ENCODE data around the gene XRRA1.
A peak's percentile ranks its signal among the peaks of the same experiment; 100 is the strongest.

XRRA1 gene

GRCh38 chr11:74870485-74870884, 78.4 kb downstream of the XRRA1 start:
- no peak for TF ChIP-seq ESRRG (CRISPR knock-in tag; IDR thresholded peaks at IDR 0.05)
- TF ChIP-seq, protein P1, sequence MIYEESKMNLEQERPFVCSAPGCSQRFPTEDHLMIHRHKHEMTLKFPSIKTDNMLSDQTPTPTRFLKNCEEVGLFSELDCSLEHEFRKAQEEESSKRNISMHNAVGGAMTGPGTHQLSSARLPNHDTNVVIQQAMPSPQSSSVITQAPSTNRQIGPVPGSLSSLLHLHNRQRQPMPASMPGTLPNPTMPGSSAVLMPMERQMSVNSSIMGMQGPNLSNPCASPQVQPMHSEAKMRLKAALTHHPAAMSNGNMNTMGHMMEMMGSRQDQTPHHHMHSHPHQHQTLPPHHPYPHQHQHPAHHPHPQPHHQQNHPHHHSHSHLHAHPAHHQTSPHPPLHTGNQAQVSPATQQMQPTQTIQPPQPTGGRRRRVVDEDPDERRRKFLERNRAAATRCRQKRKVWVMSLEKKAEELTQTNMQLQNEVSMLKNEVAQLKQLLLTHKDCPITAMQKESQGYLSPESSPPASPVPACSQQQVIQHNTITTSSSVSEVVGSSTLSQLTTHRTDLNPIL (CRISPR knock-in tag; IDR thresholded peaks at IDR 0.05; ENCODE audit: low read depth) = no peak
- ATAC-seq = peak; percentile 40; the same call in 2 of the 3 replicates

DNA sequence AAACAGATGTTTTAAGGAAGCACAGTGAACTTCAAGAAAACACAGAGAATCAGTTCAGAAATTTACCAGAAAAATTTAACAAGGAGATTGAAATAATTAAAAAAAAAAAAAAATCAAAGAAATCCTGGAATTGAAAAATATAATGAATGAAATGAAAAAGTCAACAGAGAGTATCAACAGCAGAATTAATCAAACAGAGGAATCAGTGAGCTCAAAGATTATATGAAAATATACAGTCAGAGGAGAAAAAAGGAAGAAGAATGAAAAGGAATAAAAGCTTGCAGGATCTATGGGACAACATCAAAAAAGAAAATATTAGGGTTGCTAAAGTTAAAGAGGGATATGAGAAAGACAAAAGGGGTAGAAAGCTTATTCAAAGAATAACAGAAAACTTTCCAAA, 82.3 kb downstream of the XRRA1 start:
- TF ChIP-seq PATZ1 (CRISPR knock-in tag; IDR thresholded peaks at IDR 0.05; ENCODE audit: borderline replicate concordance) (no peak), ZNF8 (CRISPR knock-in tag; IDR thresholded peaks at IDR 0.05) (no peak), ZFP30 (CRISPR knock-in tag; IDR thresholded peaks at IDR 0.05) (no peak), CSDC2 (CRISPR knock-in tag; IDR thresholded peaks at IDR 0.05) (no peak), ZNF565 (CRISPR knock-in tag; conservative IDR thresholded peaks at IDR 0.05; ENCODE audit: low read depth) (no peak), POU6F1 (CRISPR knock-in tag; IDR thresholded peaks at IDR 0.05; ENCODE audit: borderline replicate concordance, low read depth) (no peak), ISL1 (CRISPR knock-in tag; IDR thresholded peaks at IDR 0.05) (no peak), ESRRG (CRISPR knock-in tag; IDR thresholded peaks at IDR 0.05) (no peak), ARNTL (CRISPR knock-in tag; IDR thresholded peaks at IDR 0.05; ENCODE audit: borderline replicate concordance, low read depth) (no peak), TOX (CRISPR knock-in tag; IDR thresholded peaks at IDR 0.05; ENCODE audit: borderline replicate concordance) (no peak), GLIS3 (CRISPR knock-in tag; IDR thresholded peaks at IDR 0.05) (no peak), TSHZ2 (CRISPR knock-in tag; IDR thresholded peaks at IDR 0.05) (no peak), ZNF70 (CRISPR knock-in tag; IDR thresholded peaks at IDR 0.05) (no peak), TCF4 (CRISPR knock-in tag; IDR thresholded peaks at IDR 0.05; ENCODE audit: borderline replicate concordance) (no peak), ZFP3 (CRISPR knock-in tag; IDR thresholded peaks at IDR 0.05) (no peak), OSR1 (CRISPR knock-in tag; IDR thresholded peaks at IDR 0.05) (no peak), SNAI2 (CRISPR knock-in tag; IDR thresholded peaks at IDR 0.05) (no peak)
- no peak for ATAC-seq

GRCh38 chr11:74863410-74863809, 85.5 kb downstream of the XRRA1 start:
- TF ChIP-seq SNAI2 (CRISPR knock-in tag; IDR thresholded peaks at IDR 0.05) (no peak), ZFP3 (CRISPR knock-in tag; IDR thresholded peaks at IDR 0.05) (no peak), POU6F1 (CRISPR knock-in tag; IDR thresholded peaks at IDR 0.05; ENCODE audit: borderline replicate concordance, low read depth) (no peak), TCF4 (CRISPR knock-in tag; IDR thresholded peaks at IDR 0.05; ENCODE audit: borderline replicate concordance) (no peak), PATZ1 (CRISPR knock-in tag; IDR thresholded peaks at IDR 0.05; ENCODE audit: borderline replicate concordance) (no peak), ARNTL (CRISPR knock-in tag; IDR thresholded peaks at IDR 0.05; ENCODE audit: borderline replicate concordance, low read depth) (no peak), ZFP30 (CRISPR knock-in tag; IDR thresholded peaks at IDR 0.05) (no peak), ZNF8 (CRISPR knock-in tag; IDR thresholded peaks at IDR 0.05) (no peak), ZC3H10 (CRISPR knock-in tag; IDR thresholded peaks at IDR 0.05) (no peak), BACH2 (CRISPR knock-in tag; IDR thresholded peaks at IDR 0.05; ENCODE audit: borderline replicate concordance) (no peak)
- ATAC-seq = no peak

All from SK-N-SH treated with all-trans-retinoic acid at 6 μM for 48 hours (cell line).